Measurements from ENCODE around the gene KYAT1. TPM values are rescaled to one million over a fixed set of nuclear protein-coding genes. Genes with fewer than 3 reads are reported as not detected.
A peak's percentile ranks its signal among the peaks of the same experiment; 100 is the strongest.

The KYAT1 gene
- total and polyA plus RNA-seq, 2 of the 13 experiments (the other 11 are each of a cell fraction or from before 2014, with no cell fraction given): 9.2 to 46.5 TPM

DNA sequence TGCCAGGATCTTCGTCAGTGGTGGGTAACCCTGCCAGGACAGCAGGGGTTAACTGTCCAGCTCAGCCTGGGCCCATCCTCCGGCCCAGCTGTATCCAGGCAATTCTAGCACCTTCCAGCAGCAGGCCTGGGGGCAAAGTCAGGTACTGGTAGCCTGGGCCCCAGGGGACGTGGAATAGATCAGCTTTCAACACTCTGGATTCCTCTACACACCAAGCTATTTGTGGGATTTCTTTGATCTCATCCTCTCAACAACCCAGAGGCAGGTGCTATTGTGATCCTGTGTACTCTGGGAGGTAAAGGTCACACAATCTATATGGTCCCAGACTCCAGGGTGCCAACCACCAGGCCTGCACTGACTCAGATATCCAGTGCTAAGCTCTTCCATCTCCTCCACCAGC, 43.4 kb downstream of the KYAT1 start (continued):
- TF ChIP-seq, protein P1, sequence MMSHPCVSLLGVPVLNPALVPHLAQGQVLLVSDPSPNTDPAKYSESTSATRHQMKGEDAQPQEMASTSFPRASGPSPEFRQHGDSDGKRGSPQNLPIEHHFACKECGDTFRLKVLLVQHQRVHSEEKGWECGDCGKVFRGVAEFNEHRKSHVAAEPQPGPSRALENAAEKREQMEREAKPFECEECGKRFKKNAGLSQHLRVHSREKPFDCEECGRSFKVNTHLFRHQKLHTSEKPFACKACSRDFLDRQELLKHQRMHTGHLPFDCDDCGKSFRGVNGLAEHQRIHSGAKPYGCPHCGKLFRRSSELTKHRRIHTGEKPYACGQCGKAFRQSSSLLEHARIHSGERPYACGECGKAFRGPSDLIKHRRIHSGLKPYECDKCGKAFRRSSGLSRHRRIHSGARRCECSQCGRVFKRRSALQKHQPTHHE (CRISPR knock-in tag; IDR thresholded peaks at IDR 0.05; ENCODE audit: borderline replicate concordance): no peak
- TF ChIP-seq, protein P2, sequence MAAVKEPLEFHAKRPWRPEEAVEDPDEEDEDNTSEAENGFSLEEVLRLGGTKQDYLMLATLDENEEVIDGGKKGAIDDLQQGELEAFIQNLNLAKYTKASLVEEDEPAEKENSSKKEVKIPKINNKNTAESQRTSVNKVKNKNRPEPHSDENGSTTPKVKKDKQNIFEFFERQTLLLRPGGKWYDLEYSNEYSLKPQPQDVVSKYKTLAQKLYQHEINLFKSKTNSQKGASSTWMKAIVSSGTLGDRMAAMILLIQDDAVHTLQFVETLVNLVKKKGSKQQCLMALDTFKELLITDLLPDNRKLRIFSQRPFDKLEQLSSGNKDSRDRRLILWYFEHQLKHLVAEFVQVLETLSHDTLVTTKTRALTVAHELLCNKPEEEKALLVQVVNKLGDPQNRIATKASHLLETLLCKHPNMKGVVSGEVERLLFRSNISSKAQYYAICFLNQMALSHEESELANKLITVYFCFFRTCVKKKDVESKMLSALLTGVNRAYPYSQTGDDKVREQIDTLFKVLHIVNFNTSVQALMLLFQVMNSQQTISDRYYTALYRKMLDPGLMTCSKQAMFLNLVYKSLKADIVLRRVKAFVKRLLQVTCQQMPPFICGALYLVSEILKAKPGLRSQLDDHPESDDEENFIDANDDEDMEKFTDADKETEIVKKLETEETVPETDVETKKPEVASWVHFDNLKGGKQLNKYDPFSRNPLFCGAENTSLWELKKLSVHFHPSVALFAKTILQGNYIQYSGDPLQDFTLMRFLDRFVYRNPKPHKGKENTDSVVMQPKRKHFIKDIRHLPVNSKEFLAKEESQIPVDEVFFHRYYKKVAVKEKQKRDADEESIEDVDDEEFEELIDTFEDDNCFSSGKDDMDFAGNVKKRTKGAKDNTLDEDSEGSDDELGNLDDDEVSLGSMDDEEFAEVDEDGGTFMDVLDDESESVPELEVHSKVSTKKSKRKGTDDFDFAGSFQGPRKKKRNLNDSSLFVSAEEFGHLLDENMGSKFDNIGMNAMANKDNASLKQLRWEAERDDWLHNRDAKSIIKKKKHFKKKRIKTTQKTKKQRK (IDR thresholded peaks at IDR 0.05; ENCODE audit: low read length): no peak
- TF ChIP-seq, protein P3, sequence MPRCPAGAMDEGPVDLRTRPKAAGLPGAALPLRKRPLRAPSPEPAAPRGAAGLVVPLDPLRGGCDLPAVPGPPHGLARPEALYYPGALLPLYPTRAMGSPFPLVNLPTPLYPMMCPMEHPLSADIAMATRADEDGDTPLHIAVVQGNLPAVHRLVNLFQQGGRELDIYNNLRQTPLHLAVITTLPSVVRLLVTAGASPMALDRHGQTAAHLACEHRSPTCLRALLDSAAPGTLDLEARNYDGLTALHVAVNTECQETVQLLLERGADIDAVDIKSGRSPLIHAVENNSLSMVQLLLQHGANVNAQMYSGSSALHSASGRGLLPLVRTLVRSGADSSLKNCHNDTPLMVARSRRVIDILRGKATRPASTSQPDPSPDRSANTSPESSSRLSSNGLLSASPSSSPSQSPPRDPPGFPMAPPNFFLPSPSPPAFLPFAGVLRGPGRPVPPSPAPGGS (CRISPR knock-in tag; IDR thresholded peaks at IDR 0.05): 0 out of 2 replicates have a peak, but pooled peaks have one; percentile 26
- TF ChIP-seq FLYWCH1 (CRISPR knock-in tag; IDR thresholded peaks at IDR 0.05): no peak
- TF ChIP-seq BORCS8-MEF2B (CRISPR knock-in tag; IDR thresholded peaks at IDR 0.05): no peak
- TF ChIP-seq, protein P4, sequence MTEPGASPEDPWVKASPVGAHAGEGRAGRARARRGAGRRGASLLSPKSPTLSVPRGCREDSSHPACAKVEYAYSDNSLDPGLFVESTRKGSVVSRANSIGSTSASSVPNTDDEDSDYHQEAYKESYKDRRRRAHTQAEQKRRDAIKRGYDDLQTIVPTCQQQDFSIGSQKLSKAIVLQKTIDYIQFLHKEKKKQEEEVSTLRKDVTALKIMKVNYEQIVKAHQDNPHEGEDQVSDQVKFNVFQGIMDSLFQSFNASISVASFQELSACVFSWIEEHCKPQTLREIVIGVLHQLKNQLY (CRISPR knock-in tag; IDR thresholded peaks at IDR 0.05): 0 out of 2 replicates have a peak, but pooled peaks have one; percentile 19
- TF ChIP-seq, protein P5, sequence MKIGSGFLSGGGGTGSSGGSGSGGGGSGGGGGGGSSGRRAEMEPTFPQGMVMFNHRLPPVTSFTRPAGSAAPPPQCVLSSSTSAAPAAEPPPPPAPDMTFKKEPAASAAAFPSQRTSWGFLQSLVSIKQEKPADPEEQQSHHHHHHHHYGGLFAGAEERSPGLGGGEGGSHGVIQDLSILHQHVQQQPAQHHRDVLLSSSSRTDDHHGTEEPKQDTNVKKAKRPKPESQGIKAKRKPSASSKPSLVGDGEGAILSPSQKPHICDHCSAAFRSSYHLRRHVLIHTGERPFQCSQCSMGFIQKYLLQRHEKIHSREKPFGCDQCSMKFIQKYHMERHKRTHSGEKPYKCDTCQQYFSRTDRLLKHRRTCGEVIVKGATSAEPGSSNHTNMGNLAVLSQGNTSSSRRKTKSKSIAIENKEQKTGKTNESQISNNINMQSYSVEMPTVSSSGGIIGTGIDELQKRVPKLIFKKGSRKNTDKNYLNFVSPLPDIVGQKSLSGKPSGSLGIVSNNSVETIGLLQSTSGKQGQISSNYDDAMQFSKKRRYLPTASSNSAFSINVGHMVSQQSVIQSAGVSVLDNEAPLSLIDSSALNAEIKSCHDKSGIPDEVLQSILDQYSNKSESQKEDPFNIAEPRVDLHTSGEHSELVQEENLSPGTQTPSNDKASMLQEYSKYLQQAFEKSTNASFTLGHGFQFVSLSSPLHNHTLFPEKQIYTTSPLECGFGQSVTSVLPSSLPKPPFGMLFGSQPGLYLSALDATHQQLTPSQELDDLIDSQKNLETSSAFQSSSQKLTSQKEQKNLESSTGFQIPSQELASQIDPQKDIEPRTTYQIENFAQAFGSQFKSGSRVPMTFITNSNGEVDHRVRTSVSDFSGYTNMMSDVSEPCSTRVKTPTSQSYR (CRISPR knock-in tag; IDR thresholded peaks at IDR 0.05; ENCODE audit: borderline replicate concordance): peak; percentile 19; the same call in 1 of the 2 replicates
- TF ChIP-seq CEBPG (CRISPR knock-in tag; IDR thresholded peaks at IDR 0.05): 0 out of 2 replicates have a peak, but pooled peaks have one; percentile 11
- TF ChIP-seq, protein P6, sequence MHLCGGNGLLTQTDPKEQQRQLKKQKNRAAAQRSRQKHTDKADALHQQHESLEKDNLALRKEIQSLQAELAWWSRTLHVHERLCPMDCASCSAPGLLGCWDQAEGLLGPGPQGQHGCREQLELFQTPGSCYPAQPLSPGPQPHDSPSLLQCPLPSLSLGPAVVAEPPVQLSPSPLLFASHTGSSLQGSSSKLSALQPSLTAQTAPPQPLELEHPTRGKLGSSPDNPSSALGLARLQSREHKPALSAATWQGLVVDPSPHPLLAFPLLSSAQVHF (CRISPR knock-in tag; IDR thresholded peaks at IDR 0.05): no peak; the same call in 1 of the 2 replicates
- TF ChIP-seq SNAI1 (CRISPR knock-in tag; IDR thresholded peaks at IDR 0.05; ENCODE audit: borderline replicate concordance): no peak
- no peak for TF ChIP-seq ZBTB7A (CRISPR knock-in tag; IDR thresholded peaks at IDR 0.05)
- TF ChIP-seq, protein P7, sequence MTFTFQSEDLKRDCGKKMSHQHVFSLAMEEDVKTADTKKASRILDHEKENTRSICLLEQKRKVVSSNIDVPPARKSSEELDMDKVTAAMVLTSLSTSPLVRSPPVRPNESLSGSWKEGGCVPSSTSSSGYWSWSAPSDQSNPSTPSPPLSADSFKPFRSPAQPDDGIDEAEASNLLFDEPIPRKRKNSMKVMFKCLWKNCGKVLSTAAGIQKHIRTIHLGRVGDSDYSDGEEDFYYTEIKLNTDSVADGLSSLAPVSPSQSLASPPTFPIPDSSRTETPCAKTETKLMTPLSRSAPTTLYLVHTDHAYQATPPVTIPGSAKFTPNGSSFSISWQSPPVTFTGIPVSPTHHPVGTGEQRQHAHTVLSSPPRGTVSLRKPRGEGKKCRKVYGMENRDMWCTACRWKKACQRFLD (CRISPR knock-in tag; IDR thresholded peaks at IDR 0.05; ENCODE audit: borderline replicate concordance): 0 out of 2 replicates have a peak, but pooled peaks have one; percentile 21
- TF ChIP-seq, protein P8, sequence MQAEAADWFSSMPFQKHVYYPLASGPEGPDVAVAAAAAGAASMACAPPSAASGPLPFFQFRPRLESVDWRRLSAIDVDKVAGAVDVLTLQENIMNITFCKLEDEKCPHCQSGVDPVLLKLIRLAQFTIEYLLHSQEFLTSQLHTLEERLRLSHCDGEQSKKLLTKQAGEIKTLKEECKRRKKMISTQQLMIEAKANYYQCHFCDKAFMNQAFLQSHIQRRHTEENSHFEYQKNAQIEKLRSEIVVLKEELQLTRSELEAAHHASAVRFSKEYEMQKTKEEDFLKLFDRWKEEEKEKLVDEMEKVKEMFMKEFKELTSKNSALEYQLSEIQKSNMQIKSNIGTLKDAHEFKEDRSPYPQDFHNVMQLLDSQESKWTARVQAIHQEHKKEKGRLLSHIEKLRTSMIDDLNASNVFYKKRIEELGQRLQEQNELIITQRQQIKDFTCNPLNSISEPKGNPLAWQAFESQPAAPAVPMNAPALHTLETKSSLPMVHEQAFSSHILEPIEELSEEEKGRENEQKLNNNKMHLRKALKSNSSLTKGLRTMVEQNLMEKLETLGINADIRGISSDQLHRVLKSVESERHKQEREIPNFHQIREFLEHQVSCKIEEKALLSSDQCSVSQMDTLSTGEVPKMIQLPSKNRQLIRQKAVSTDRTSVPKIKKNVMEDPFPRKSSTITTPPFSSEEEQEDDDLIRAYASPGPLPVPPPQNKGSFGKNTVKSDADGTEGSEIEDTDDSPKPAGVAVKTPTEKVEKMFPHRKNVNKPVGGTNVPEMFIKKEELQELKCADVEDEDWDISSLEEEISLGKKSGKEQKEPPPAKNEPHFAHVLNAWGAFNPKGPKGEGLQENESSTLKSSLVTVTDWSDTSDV (CRISPR knock-in tag; IDR thresholded peaks at IDR 0.05): no peak
- TF ChIP-seq CCDC6 (CRISPR knock-in tag; IDR thresholded peaks at IDR 0.05): 0 out of 2 replicates have a peak, but pooled peaks have one; percentile 30
